Gastrocnemius medialis (tissue), 4 donors: ENCODE data around the gene MMP15. TPM values are rescaled to one million over a fixed set of nuclear protein-coding genes. Genes with fewer than 3 reads are reported as not detected.

Experiments used
- ATAC-seq, 2 donors: fragments of 150-250 bp; one replicate each; pipeline ENCODE4 v1.9.1; 2016
- DNase-seq, 2 donors: peaks; one replicate each; pipeline ENCODE4 v3.0.0-alpha.2; 2019
- H3K27ac ChIP-seq, 4 donors: fragments of 200-600 bp; sonication (generic); 1 replicate in 1 of 4; 2 replicates in 3 of 4; pipeline ENCODE4 v1.5.1; 2016 to 2018; ENCODE audit warnings: mild to moderate bottlenecking in 2 of 4, moderate library complexity in 1 of 4
- H3K27me3 ChIP-seq, 3 donors: fragments of 200-600 bp; sonication (generic) in 2 of 3; 1 replicate in 1 of 3; 2 replicates in 2 of 3; pipeline versions ENCODE4 v1.5.1 to v1.6.0; 2016 to 2019; ENCODE audit warnings: mild to moderate bottlenecking in 1 of 3, moderate library complexity in 1 of 3
- H3K36me3 ChIP-seq, 2 donors: fragments of 200-600 bp; sonication (generic) in 1 of 2; one replicate each; pipeline ENCODE4 v1.5.1; 2017 to 2018
- H3K4me1 ChIP-seq, 2 donors: fragments of 200-600 bp; sonication (generic) in 1 of 2; one replicate each; pipeline ENCODE4 v1.5.1; 2016 to 2017; ENCODE audit warnings: mild to moderate bottlenecking in 2 of 2
- H3K4me3 ChIP-seq, 4 donors: fragments of 200-600 bp; sonication (generic) in 3 of 4; 1 replicate in 1 of 4; 2 replicates in 3 of 4; pipeline ENCODE4 v1.5.1; 2016 to 2019; ENCODE audit warnings: mild to moderate bottlenecking in 2 of 4
- H3K9me3 ChIP-seq, 3 donors: fragments of 200-600 bp; sonication (generic) in 2 of 3; 1 replicate in 1 of 3; 2 replicates in 2 of 3; pipeline ENCODE4 v1.5.1; 2016 to 2019
- CTCF ChIP-seq, 5 experiments: fragments of 450-650 bp in 3 of 5; fragments of 200-600 bp in 2 of 5; sonication (generic) in 2 of 5; IDR thresholded peaks in 4 of 5; conservative IDR thresholded peaks in 1 of 5; 1 replicate in 4 of 5; 2 replicates in 1 of 5; pipeline ENCODE4 v1.5.1; 2016 to 2019; ENCODE audit warnings: antibody characterized with exemption in 5 of 5, mild to moderate bottlenecking in 3 of 5, moderate library complexity in 3 of 5
- POLR2A ChIP-seq, 2 donors: fragments of 450-650 bp; IDR thresholded peaks; one replicate each; pipeline ENCODE4 v1.6.1; 2017; ENCODE audit warnings: antibody characterized with exemption in 2 of 2, mild to moderate bottlenecking in 2 of 2, moderate library complexity in 2 of 2
- in situ Hi-C, 4 donors: fragments of 200-750 bp; cut with MboI; loops; one replicate each; pipeline versions ENCODE4 v1.15.0 to v1.8.0; 2017; ENCODE audit warnings: low sequenced_read_pairs in 4 of 4
- intact Hi-C: fragments of 100-400 bp; cut with DNase I; formaldehyde crosslinking; loops from one replicate; pipeline ENCODE4 v1.15.1; 2023; ENCODE audit warnings: low total_unique reads
- total RNA-seq, 4 donors: library from RNA; depleted of rRNA; stranded (reverse); fragments of >200 nt; gene quantifications; one replicate each; pipeline versions ENCODE4 v1.1.0 to v1.2.3, GENCODE V29; 2016

Gene MMP15
- total RNA-seq, 4 donors from 2014 or later = 2.9 to 8.1 (median 4.9) TPM

- ATAC-seq (no peak), DNase-seq (no peak)
- Histone ChIP-seq H3K4me3 (peak overlapping the region; percentile 66 to 99 (median 70)), H3K27ac (peak overlapping the region; percentile 73 to 92 (median 91)), H3K4me1 (peaks cover 30 to 42% of the 10 kb centered on the region in 2 donors), H3K27me3 (no peaks in the 10 kb centered on the region), H3K36me3 (no peaks in the 10 kb centered on the region), H3K9me3 (no peaks in the 10 kb centered on the region)
- TF ChIP-seq POLR2A (IDR thresholded peaks at IDR 0.05) (no peak), CTCF (IDR thresholded peaks at IDR 0.05 in 4 of 5, conservative IDR thresholded peaks at IDR 0.05 in 1 of 5) (no peak)
- in situ Hi-C loops = loop anchor here in 2 of 4 donors (10.0 kb wide), 1 partner anchor 98 kb away; the partner anchor contains the start of gene CFAP20 (in 2 of the 2)
- intact Hi-C loops = loop anchor here (1.0 to 5.0 kb wide), 3 partner anchors 103 to 234 kb away; partner anchors contain the start of gene CFAP20
Observed at GRCh38 chr16:58026705-58027160, 1.2 kb downstream of the MMP15 start.

GRCh38 chr16:58027161-58027915 is 1.8 kb downstream of the MMP15 start:
- in situ Hi-C loops (loop anchor here in 2 of 4 donors (10.0 kb wide), 1 partner anchor 97 kb away; the partner anchor contains the start of gene CFAP20 (in 2 of the 2)), intact Hi-C loops (loop anchor here (1.0 to 5.0 kb wide), 3 partner anchors 102 to 235 kb away; partner anchors contain the start of gene CFAP20)
- Histone ChIP-seq H3K4me1 (peaks cover 34 to 45% of the 10 kb centered on the region in 2 donors), H3K36me3 (no peaks in the 10 kb centered on the region), H3K9me3 (no peaks in the 10 kb centered on the region), H3K4me3 (peak overlapping the region; percentile 66 to 99 (median 70)), H3K27me3 (no peaks in the 10 kb centered on the region), H3K27ac (peak overlapping the region; percentile 73 to 92 (median 91))
- TF ChIP-seq POLR2A (IDR thresholded peaks at IDR 0.05) (no peak), CTCF (IDR thresholded peaks at IDR 0.05 in 4 of 5, conservative IDR thresholded peaks at IDR 0.05 in 1 of 5) (no peak)
- DNase-seq (peak in 1 of 2 donors; percentile 35), ATAC-seq (peak in 1 of 2 donors; percentile 32)

- intact Hi-C loops = loop anchor here (1.0 to 5.0 kb wide), 3 partner anchors 101 to 236 kb away; partner anchors contain the start of gene CFAP20
- H3K36me3 ChIP-seq = no peaks in the 10 kb centered on the region
- DNase-seq (no peak), ATAC-seq (no peak)
- H3K27ac ChIP-seq = peak overlapping the region; percentile 73 to 92 (median 91)
- no peak for TF ChIP-seq POLR2A (IDR thresholded peaks at IDR 0.05)
- TF ChIP-seq CTCF (IDR thresholded peaks at IDR 0.05 in 4 of 5, conservative IDR thresholded peaks at IDR 0.05 in 1 of 5) = no peak
- H3K9me3 ChIP-seq = no peaks in the 10 kb centered on the region
- H3K4me1 ChIP-seq = peaks cover 38 to 45% of the 10 kb centered on the region in 2 donors
- no peaks in the 10 kb centered on the region for H3K27me3 ChIP-seq
- in situ Hi-C loops = loop anchor here in 2 of 4 donors (10.0 kb wide), 1 partner anchor 97 kb away; the partner anchor contains the start of gene CFAP20 (in 2 of the 2)
- peak overlapping the region; percentile 66 to 99 (median 70) for H3K4me3 ChIP-seq
Observed at GRCh38 chr16:58027916-58028455, 2.4 kb downstream of the MMP15 start.

GRCh38 chr16:58028541-58029070 is 3.1 kb downstream of the MMP15 start:
- Histone ChIP-seq H3K9me3 (no peaks in the 10 kb centered on the region), H3K4me3 (no peak overlapping the region), H3K36me3 (no peaks in the 10 kb centered on the region), H3K4me1 (peaks cover 44 to 45% of the 10 kb centered on the region in 2 donors), H3K27ac (peak overlapping the region in 1 of 4 donors; percentile 92), H3K27me3 (no peaks in the 10 kb centered on the region)
- intact Hi-C loops = loop anchor here (5.0 kb wide), 2 partner anchors 219 to 236 kb away; a partner anchor contains a TSS
- ATAC-seq (no peak), DNase-seq (no peak)
- TF ChIP-seq POLR2A (IDR thresholded peaks at IDR 0.05) = no peak
- no peak for TF ChIP-seq CTCF (IDR thresholded peaks at IDR 0.05 in 4 of 5, conservative IDR thresholded peaks at IDR 0.05 in 1 of 5)
- in situ Hi-C loops = loop anchor here in 2 of 4 donors (10.0 kb wide), 1 partner anchor 96 kb away; the partner anchor contains the start of gene CFAP20 (in 2 of the 2)
